ENCODE results near the gene MIX23.

The MIX23 gene

GRCh38 chr3:122349171-122349570 is 33.9 kb downstream of the MIX23 start:
- Mint-ChIP-seq H3K36me3 (ENCODE audit: low read depth) (no peaks in the 10 kb centered on the region), H3K27ac (no peak overlapping the region), H3K4me1 (no peaks in the 10 kb centered on the region), H3K9me3 (no peaks in the 10 kb centered on the region), H3K27me3 (no peaks in the 10 kb centered on the region), H3K4me3 (no peak overlapping the region)
- DNase-seq = no peak
- ATAC-seq = no peak

GRCh38 chr3:122343654-122344053 is 39.4 kb downstream of the MIX23 start:
- no peaks in the 10 kb centered on the region for H3K27me3 Mint-ChIP-seq
- ATAC-seq (no peak), DNase-seq (no peak)
- H3K27ac Mint-ChIP-seq = no peak overlapping the region
- no peak overlapping the region for H3K4me3 Mint-ChIP-seq
- H3K36me3 Mint-ChIP-seq (ENCODE audit: low read depth) = no peaks in the 10 kb centered on the region
- H3K4me1 Mint-ChIP-seq = no peaks in the 10 kb centered on the region
- peaks cover 6% of the 10 kb centered on the region for H3K9me3 Mint-ChIP-seq

GRCh38 chr3:122342803-122343202 is 40.2 kb downstream of the MIX23 start:
- Mint-ChIP-seq H3K9me3 (peaks cover 6% of the 10 kb centered on the region), H3K36me3 (ENCODE audit: low read depth) (no peaks in the 10 kb centered on the region), H3K27ac (no peak overlapping the region), H3K4me1 (no peaks in the 10 kb centered on the region), H3K4me3 (no peak overlapping the region), H3K27me3 (no peaks in the 10 kb centered on the region)
- DNase-seq (no peak), ATAC-seq (no peak)

GRCh38 chr3:122332551-122332950 is 50.5 kb downstream of the MIX23 start:
- Mint-ChIP-seq H3K4me1 (peaks cover 4% of the 10 kb centered on the region), H3K9me3 (no peaks in the 10 kb centered on the region), H3K27me3 (peaks cover 7% of the 10 kb centered on the region), H3K4me3 (no peak overlapping the region), H3K27ac (no peak overlapping the region), H3K36me3 (ENCODE audit: low read depth) (no peaks in the 10 kb centered on the region)
- no peak for DNase-seq
- ATAC-seq = no peak

GRCh38 chr3:122331886-122332285 is 51.1 kb downstream of the MIX23 start:
- DNase-seq (no peak), ATAC-seq (no peak)
- Mint-ChIP-seq H3K9me3 (no peaks in the 10 kb centered on the region), H3K36me3 (ENCODE audit: low read depth) (no peaks in the 10 kb centered on the region), H3K4me1 (peaks cover 4% of the 10 kb centered on the region), H3K27ac (peak overlapping the region; percentile 10), H3K4me3 (no peak overlapping the region), H3K27me3 (peaks cover 7% of the 10 kb centered on the region)

GRCh38 chr3:122325769-122326168 is 57.3 kb downstream of the MIX23 start:
- Mint-ChIP-seq H3K4me3 (no peak overlapping the region), H3K4me1 (peaks cover 21% of the 10 kb centered on the region)
- no peak for ATAC-seq

GRCh38 chr3:122324871-122325323 is 58.1 kb downstream of the MIX23 start, which contains the start of gene CSTA:
Gene CSTA (plus strand): TSS chr3:122325248. CDS start chr3:122325293, 45 bp downstream.
- Mint-ChIP-seq H3K4me3 (no peak within 1 kb of the TSS), H3K9me3 (peaks cover 6% of the 10 kb centered on the region), H3K36me3 (ENCODE audit: low read depth) (no peaks in the 10 kb centered on the region), H3K4me1 (peaks cover 21% of the 10 kb centered on the region), H3K27ac (no peak within 1 kb of the TSS), H3K27me3 (peaks cover 7% of the 10 kb centered on the region)
- no peak for DNase-seq
- no peak for ATAC-seq

More at GRCh38 chr3:122325769-122326168, 57.3 kb downstream of the MIX23 start:
- no peaks in the 10 kb centered on the region for H3K9me3 Mint-ChIP-seq
- no peak for DNase-seq
- H3K27me3 Mint-ChIP-seq = peaks cover 10% of the 10 kb centered on the region
- H3K36me3 Mint-ChIP-seq (ENCODE audit: low read depth) = no peaks in the 10 kb centered on the region
- H3K27ac Mint-ChIP-seq = no peak overlapping the region

- H3K9me3 Mint-ChIP-seq = peaks cover 10% of the 10 kb centered on the region
- H3K27ac Mint-ChIP-seq = no peak overlapping the region
- peaks cover 21% of the 10 kb centered on the region for H3K4me1 Mint-ChIP-seq
- DNase-seq (peak; percentile 15), ATAC-seq (peak; percentile 86)
- H3K4me3 Mint-ChIP-seq = no peak overlapping the region
- no peaks in the 10 kb centered on the region for H3K36me3 Mint-ChIP-seq (ENCODE audit: low read depth)
- peaks cover 8% of the 10 kb centered on the region for H3K27me3 Mint-ChIP-seq
Measured at GRCh38 chr3:122322095-122323075, 60.6 kb downstream of the MIX23 start.

- ATAC-seq (no peak), DNase-seq (no peak)
- H3K27ac Mint-ChIP-seq = no peak overlapping the region
- H3K4me1 Mint-ChIP-seq = peaks cover 18% of the 10 kb centered on the region
- no peaks in the 10 kb centered on the region for H3K36me3 Mint-ChIP-seq (ENCODE audit: low read depth)
- H3K27me3 Mint-ChIP-seq = peaks cover 5% of the 10 kb centered on the region
- peaks cover 10% of the 10 kb centered on the region for H3K9me3 Mint-ChIP-seq
- H3K4me3 Mint-ChIP-seq = no peak overlapping the region
Measured at GRCh38 chr3:122318620-122319019, 64.4 kb downstream of the MIX23 start.

- peaks cover 10% of the 10 kb centered on the region for H3K9me3 Mint-ChIP-seq
- no peak overlapping the region for H3K4me3 Mint-ChIP-seq
Measured at GRCh38 chr3:122316368-122316767, 66.7 kb downstream of the MIX23 start.

GRCh38 chr3:122315619-122316018 is 67.4 kb downstream of the MIX23 start:
- H3K4me1 Mint-ChIP-seq = peaks cover 6% of the 10 kb centered on the region
- H3K36me3 Mint-ChIP-seq (ENCODE audit: low read depth) = no peaks in the 10 kb centered on the region
- DNase-seq = no peak
- H3K27ac Mint-ChIP-seq = no peak overlapping the region
- H3K9me3 Mint-ChIP-seq = peaks cover 9% of the 10 kb centered on the region
- no peak overlapping the region for H3K4me3 Mint-ChIP-seq
- no peak for ATAC-seq
- H3K27me3 Mint-ChIP-seq = peaks cover 7% of the 10 kb centered on the region

More at GRCh38 chr3:122316368-122316767, 66.7 kb downstream of the MIX23 start:
- H3K36me3 Mint-ChIP-seq (ENCODE audit: low read depth) = no peaks in the 10 kb centered on the region
- no peak for ATAC-seq
- peaks cover 5% of the 10 kb centered on the region for H3K27me3 Mint-ChIP-seq
- no peak overlapping the region for H3K27ac Mint-ChIP-seq
- peaks cover 7% of the 10 kb centered on the region for H3K4me1 Mint-ChIP-seq
- no peak for DNase-seq

GRCh38 chr3:122314228-122314876 is 68.7 kb downstream of the MIX23 start:
- DNase-seq = no peak
- no peak for ATAC-seq
- Mint-ChIP-seq H3K4me1 (peaks cover 6% of the 10 kb centered on the region), H3K27ac (no peak overlapping the region), H3K27me3 (peaks cover 7% of the 10 kb centered on the region), H3K36me3 (ENCODE audit: low read depth) (no peaks in the 10 kb centered on the region), H3K4me3 (no peak overlapping the region), H3K9me3 (no peaks in the 10 kb centered on the region)

GRCh38 chr3:122313281-122313680 is 69.8 kb downstream of the MIX23 start:
- no peak overlapping the region for H3K4me3 Mint-ChIP-seq
- no peak for ATAC-seq
- H3K9me3 Mint-ChIP-seq = no peaks in the 10 kb centered on the region
- peaks cover 6% of the 10 kb centered on the region for H3K27me3 Mint-ChIP-seq
- no peaks in the 10 kb centered on the region for H3K36me3 Mint-ChIP-seq (ENCODE audit: low read depth)
- peaks cover 6% of the 10 kb centered on the region for H3K4me1 Mint-ChIP-seq
- H3K27ac Mint-ChIP-seq = no peak overlapping the region
- DNase-seq = no peak

- Mint-ChIP-seq H3K4me3 (no peak overlapping the region), H3K27me3 (peaks cover 5% of the 10 kb centered on the region), H3K27ac (no peak overlapping the region), H3K4me1 (peaks cover 8% of the 10 kb centered on the region), H3K9me3 (no peaks in the 10 kb centered on the region), H3K36me3 (ENCODE audit: low read depth) (no peaks in the 10 kb centered on the region)
- ATAC-seq = no peak
- DNase-seq = no peak
Measured at GRCh38 chr3:122312826-122313225, 70.2 kb downstream of the MIX23 start.

- H3K4me3 Mint-ChIP-seq = no peak overlapping the region
- no peak for ATAC-seq
- H3K4me1 Mint-ChIP-seq = peaks cover 16% of the 10 kb centered on the region
- no peaks in the 10 kb centered on the region for H3K36me3 Mint-ChIP-seq (ENCODE audit: low read depth)
- DNase-seq = no peak
- peaks cover 7% of the 10 kb centered on the region for H3K27me3 Mint-ChIP-seq
- H3K9me3 Mint-ChIP-seq = no peaks in the 10 kb centered on the region
- H3K27ac Mint-ChIP-seq = no peak overlapping the region
Measured at GRCh38 chr3:122310361-122310760, 72.7 kb downstream of the MIX23 start.
